Glutamatergic neuron (in vitro differentiated cells): ENCODE results near the gene SUGCT. TPM values are rescaled to one million over a fixed set of nuclear protein-coding genes. Genes with fewer than 3 reads are reported as not detected.

Source experiments
- DNase-seq: peaks from one replicate; pipeline ENCODE4 v3.0.0; 2022
- H3K27ac Mint-ChIP-seq: one replicate; pipeline ENCODE4 v1.8.0; 2020; ENCODE audit warnings: mild to moderate bottlenecking, mixed read lengths, inconsistent platforms; ENCODE audit not compliant: unreplicated experiment
- H3K27me3 Mint-ChIP-seq: one replicate; pipeline ENCODE4 v1.8.0; 2020; ENCODE audit warnings: mild to moderate bottlenecking, moderate library complexity, mixed read lengths, inconsistent platforms; ENCODE audit not compliant: unreplicated experiment
- H3K36me3 Mint-ChIP-seq: one replicate; pipeline ENCODE4 v1.8.0; 2020; ENCODE audit warnings: mild to moderate bottlenecking, mixed read lengths, inconsistent platforms; ENCODE audit not compliant: unreplicated experiment
- H3K4me1 Mint-ChIP-seq: one replicate; pipeline ENCODE4 v1.8.0; 2020; ENCODE audit warnings: mild to moderate bottlenecking, low read depth, mixed read lengths, inconsistent platforms; ENCODE audit not compliant: unreplicated experiment
- H3K4me3 Mint-ChIP-seq: one replicate; pipeline ENCODE4 v1.8.0; 2020; ENCODE audit warnings: mild to moderate bottlenecking, mixed read lengths, inconsistent platforms; ENCODE audit not compliant: unreplicated experiment
- H3K9me3 Mint-ChIP-seq: one replicate; pipeline ENCODE4 v1.8.0; 2020; ENCODE audit warnings: mild to moderate bottlenecking, moderate library complexity, mixed read lengths, inconsistent platforms; ENCODE audit not compliant: unreplicated experiment
- total RNA-seq: library from RNA; stranded (reverse); fragmentation: NEBNext Ultra II Directional; extraction: Animal tissue kit (Norgen Biotek cat#: 25700); gene quantifications from one replicate; pipeline ENCODE4 v1.2.1, GENCODE V29; 2021; ENCODE audit not compliant: unreplicated experiment
- TF ChIP-seq, protein P1 (sequence below): fragments of 200-600 bp; sonication (generic); IDR thresholded peaks from one replicate; pipeline ENCODE4 v1.5.0; 2021; ENCODE audit not compliant: partially characterized antibody, unreplicated experiment

The SUGCT gene
- total RNA-seq, 1 donor from 2014 or later, result 1.2 TPM

DNA sequence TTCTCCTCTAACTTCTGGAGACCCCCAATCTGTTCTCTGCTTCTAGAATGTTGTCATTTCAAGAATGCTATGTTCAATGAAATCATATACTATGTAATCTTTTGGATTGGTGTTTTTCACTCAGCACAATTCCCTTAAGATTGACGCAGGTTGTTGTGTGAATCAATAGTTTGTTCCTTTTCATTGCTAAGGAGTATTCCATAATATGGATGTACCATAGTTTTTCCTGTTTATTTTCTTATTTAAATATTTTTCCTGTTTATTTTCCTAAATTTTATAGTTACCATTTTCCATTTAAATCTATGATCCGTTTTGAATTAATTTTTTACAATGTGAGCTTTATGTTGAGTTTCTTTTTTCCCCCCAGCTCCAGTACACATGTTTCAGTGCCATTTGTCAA, 604.5 kb downstream of the SUGCT start:
- no peak for DNase-seq

DNA sequence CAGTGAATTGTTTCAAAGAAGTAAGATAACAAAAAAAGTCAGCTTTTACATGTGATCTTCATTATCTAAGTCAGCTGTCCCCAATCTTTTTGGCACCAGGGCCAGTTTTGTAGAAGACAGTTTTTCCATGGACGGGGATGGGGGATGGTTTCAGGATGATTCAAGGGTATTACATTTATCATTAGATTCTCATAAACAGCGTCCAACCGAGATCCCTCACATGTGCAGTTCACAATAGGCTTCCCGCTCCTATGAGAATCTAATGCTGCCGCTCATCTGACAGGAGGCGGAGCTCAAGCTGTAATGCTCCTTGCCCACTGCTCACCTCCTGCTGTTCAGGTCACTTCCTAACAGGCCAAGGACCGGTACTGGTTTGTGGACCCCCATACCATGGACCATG, 607.5 kb downstream of the SUGCT start:
- TF ChIP-seq, protein P1, sequence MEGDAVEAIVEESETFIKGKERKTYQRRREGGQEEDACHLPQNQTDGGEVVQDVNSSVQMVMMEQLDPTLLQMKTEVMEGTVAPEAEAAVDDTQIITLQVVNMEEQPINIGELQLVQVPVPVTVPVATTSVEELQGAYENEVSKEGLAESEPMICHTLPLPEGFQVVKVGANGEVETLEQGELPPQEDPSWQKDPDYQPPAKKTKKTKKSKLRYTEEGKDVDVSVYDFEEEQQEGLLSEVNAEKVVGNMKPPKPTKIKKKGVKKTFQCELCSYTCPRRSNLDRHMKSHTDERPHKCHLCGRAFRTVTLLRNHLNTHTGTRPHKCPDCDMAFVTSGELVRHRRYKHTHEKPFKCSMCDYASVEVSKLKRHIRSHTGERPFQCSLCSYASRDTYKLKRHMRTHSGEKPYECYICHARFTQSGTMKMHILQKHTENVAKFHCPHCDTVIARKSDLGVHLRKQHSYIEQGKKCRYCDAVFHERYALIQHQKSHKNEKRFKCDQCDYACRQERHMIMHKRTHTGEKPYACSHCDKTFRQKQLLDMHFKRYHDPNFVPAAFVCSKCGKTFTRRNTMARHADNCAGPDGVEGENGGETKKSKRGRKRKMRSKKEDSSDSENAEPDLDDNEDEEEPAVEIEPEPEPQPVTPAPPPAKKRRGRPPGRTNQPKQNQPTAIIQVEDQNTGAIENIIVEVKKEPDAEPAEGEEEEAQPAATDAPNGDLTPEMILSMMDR, result no peak
- Mint-ChIP-seq H3K4me3 (no peak overlapping the region), H3K27ac (no peak overlapping the region), H3K4me1 (no peaks in the 10 kb centered on the region), H3K27me3 (no peaks in the 10 kb centered on the region), H3K9me3 (no peaks in the 10 kb centered on the region), H3K36me3 (no peaks in the 10 kb centered on the region)
- no peak for DNase-seq

More for the DNA sequence above, 604.5 kb downstream of the SUGCT start:
- Mint-ChIP-seq H3K9me3 (no peaks in the 10 kb centered on the region), H3K36me3 (no peaks in the 10 kb centered on the region), H3K27ac (no peak overlapping the region), H3K4me1 (no peaks in the 10 kb centered on the region), H3K4me3 (no peak overlapping the region), H3K27me3 (peaks cover 1% of the 10 kb centered on the region)
- TF ChIP-seq, protein P1, result no peak

DNA sequence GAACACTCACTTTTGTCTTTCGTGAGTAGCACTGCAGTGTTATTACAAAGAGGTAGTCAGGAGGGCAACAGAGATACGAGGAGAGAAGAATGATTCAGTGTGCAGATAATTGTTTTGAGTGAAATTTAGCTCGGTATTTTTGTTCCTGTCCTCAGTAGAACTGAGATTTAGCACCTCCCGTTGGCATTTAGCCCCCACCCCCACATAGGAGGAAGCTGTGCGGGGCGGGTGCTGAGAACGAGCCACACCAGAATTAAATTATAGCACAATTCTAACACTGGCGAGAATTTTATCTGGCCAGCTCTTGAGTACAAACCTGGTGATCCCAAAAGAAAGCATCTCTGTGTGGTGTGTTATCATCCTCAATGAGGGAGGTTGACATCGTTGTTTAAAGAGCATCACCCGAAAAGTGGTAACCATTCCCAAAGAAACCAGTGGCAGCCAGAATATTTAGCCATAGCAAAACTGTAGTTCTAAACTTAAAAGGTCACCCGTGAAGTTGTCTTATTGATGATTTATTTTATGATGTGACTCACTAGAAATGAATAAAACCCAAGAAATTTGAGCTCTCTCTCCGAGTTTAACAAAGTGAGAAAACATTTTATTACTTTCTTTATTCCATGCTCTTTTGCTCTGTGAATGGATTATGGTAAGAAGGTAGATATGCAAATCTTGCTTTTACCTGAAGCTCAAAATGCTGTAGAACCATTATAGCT, 612.2 kb downstream of the SUGCT start:
- H3K36me3 Mint-ChIP-seq, result no peaks in the 10 kb centered on the region
- TF ChIP-seq, protein P1, result no peak
- peaks cover 2% of the 10 kb centered on the region for H3K27me3 Mint-ChIP-seq
- no peak overlapping the region for H3K27ac Mint-ChIP-seq
- H3K4me1 Mint-ChIP-seq, result peaks cover 6% of the 10 kb centered on the region
- no peak for DNase-seq
- H3K4me3 Mint-ChIP-seq, result no peak overlapping the region
- H3K9me3 Mint-ChIP-seq, result no peaks in the 10 kb centered on the region

DNA sequence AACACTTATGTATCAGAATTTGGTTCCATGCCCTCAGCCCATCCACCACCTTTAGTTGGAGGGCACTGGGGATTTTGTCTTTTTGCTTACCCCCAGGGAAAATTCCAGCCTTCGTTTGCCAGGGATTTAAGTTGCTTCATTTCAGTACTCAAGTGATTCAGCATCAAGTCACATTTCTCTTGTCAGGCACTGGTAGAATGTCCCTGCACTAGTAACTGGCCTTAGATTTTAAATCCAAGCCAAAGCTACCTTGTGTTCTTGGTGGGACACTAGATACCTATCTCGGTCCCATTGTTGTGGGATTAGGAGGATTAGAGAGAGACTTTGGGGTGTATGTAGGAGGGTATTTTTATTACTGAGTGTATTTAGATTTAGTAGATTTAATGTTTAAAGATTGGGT, 613.1 kb downstream of the SUGCT start:
- DNase-seq, result no peak
- Mint-ChIP-seq H3K27ac (no peak overlapping the region), H3K4me1 (peaks cover 6% of the 10 kb centered on the region), H3K27me3 (peaks cover 2% of the 10 kb centered on the region), H3K4me3 (no peak overlapping the region), H3K9me3 (no peaks in the 10 kb centered on the region), H3K36me3 (no peaks in the 10 kb centered on the region)
- TF ChIP-seq, protein P1, result no peak

DNA sequence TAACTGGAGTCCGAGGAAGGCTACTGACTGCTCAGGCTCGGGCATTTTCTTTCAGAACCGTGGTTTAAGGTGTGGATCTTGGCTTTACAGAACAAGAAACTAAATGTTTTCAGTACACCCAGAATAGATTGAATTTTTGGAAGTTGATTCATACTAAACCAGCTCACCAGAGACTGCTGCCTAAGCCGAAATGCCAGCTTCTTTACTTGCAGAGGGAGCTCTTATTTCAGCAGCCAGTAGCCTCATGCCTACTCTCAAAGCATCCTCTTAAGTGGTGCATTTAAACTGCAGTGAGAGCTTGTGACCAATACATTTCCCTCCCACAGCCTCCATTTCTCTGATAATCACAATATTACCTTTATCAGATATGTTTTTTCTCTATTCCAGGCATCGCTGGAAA, 615.1 kb downstream of the SUGCT start:
- no peak for DNase-seq
- Mint-ChIP-seq H3K4me1 (peaks cover 6% of the 10 kb centered on the region), H3K36me3 (no peaks in the 10 kb centered on the region), H3K27ac (no peak overlapping the region), H3K4me3 (no peak overlapping the region), H3K27me3 (peaks cover 2% of the 10 kb centered on the region), H3K9me3 (no peaks in the 10 kb centered on the region)
- TF ChIP-seq, protein P1, result no peak
